A549 (cell line): ENCODE data around the gene ZNF471.

Source experiments
- CTCF ChIP-seq: fragments of >200 bp; sonication (Bioruptor Twin); formaldehyde crosslinking; IDR thresholded peaks from 3 replicates; pipeline ENCODE4 v1.5.1; 2016
- HDAC2 ChIP-seq: fragments of 200-600 bp; sonication (generic); IDR thresholded peaks from 2 replicates; pipeline ENCODE4 v1.6.1; 2016
- PHF8 ChIP-seq: fragments of 200-600 bp; sonication (generic); IDR thresholded peaks from 2 replicates; pipeline ENCODE4 v1.6.1; 2016; ENCODE audit warnings: low read depth, mild to moderate bottlenecking, antibody characterized with exemption, moderate library complexity, borderline replicate concordance
- POLR2A ChIP-seq: IDR thresholded peaks from 2 replicates; pipeline ENCODE4 v1.6.1; 2012; ENCODE audit warnings: mild to moderate bottlenecking, low read length
- RAD21 ChIP-seq, 2 experiments: fragments of >200 bp in 1 of 2; sonication (Bioruptor Twin) in 1 of 2; formaldehyde crosslinking in 1 of 2; IDR thresholded peaks in 1 of 2; conservative IDR thresholded peaks in 1 of 2; 2 replicates in 1 of 2; 3 replicates in 1 of 2; pipeline ENCODE4 v1.6.1; 2012 to 2018; ENCODE audit warnings: inconsistent platforms in 1 of 2

GRCh38 chr19:56567274-56568120 lies 59.8 kb downstream of the ZNF471 start, which contains the start of gene ZNF470:
- TF ChIP-seq CTCF (no peak), RAD21 (conservative IDR thresholded peaks at IDR 0.05 in 1 of 2, IDR thresholded peaks at IDR 0.05 in 1 of 2) (no peak), POLR2A (peak; percentile 57; the same call in 1 of the 2 replicates), HDAC2 (no peak), PHF8 (no peak)
